Smooth muscle cell (in vitro differentiated cells): Measurements from ENCODE around the gene NAA10. TPM values are rescaled to one million over a fixed set of nuclear protein-coding genes. Genes with fewer than 3 reads are reported as not detected.

Source experiments
- DNase-seq: peaks from one replicate; lab custom pipeline; 2025; ENCODE audit not compliant: unreplicated experiment; lab: John Stamatoyannopoulos, UW
- H2AFZ ChIP-seq: fragments of 200-600 bp; sonication (generic); 2 replicates; pipeline ENCODE4 v1.6.0; 2016; ENCODE audit warnings: antibody characterized with exemption, low read depth, mild to moderate bottlenecking
- H3F3A ChIP-seq: fragments of 200-600 bp; sonication (generic); 2 replicates; pipeline ENCODE4 v1.6.0; 2017; ENCODE audit warnings: antibody characterized with exemption, low read depth
- H3K27ac ChIP-seq: fragments of 200-600 bp; sonication (generic); 2 replicates; pipeline ENCODE4 v1.5.1; 2016; ENCODE audit warnings: low read depth, mild to moderate bottlenecking
- H3K27me3 ChIP-seq: fragments of 200-600 bp; sonication (generic); 2 replicates; pipeline ENCODE4 v1.6.1; 2016; ENCODE audit warnings: low read depth, mild to moderate bottlenecking
- H3K36me3 ChIP-seq: fragments of 200-600 bp; sonication (generic); 2 replicates; pipeline ENCODE4 v1.5.1; 2016; ENCODE audit warnings: low read depth
- H3K4me1 ChIP-seq: fragments of 200-600 bp; sonication (generic); 2 replicates; pipeline ENCODE4 v1.5.1; 2016; ENCODE audit warnings: low read depth
- H3K4me2 ChIP-seq: fragments of 200-600 bp; sonication (generic); 2 replicates; pipeline ENCODE4 v1.6.0; 2016; ENCODE audit warnings: mild to moderate bottlenecking
- H3K4me3 ChIP-seq: fragments of 200-600 bp; sonication (generic); 2 replicates; pipeline ENCODE4 v1.5.1; 2016; ENCODE audit warnings: mild to moderate bottlenecking
- H3K79me2 ChIP-seq: fragments of 200-600 bp; sonication (generic); 2 replicates; pipeline ENCODE4 v1.6.0; 2016; ENCODE audit warnings: low read depth, mild to moderate bottlenecking
- H3K9ac ChIP-seq: fragments of 200-600 bp; sonication (generic); 2 replicates; pipeline ENCODE4 v1.6.0; 2016; ENCODE audit warnings: low read depth
- H3K9me3 ChIP-seq: fragments of 200-600 bp; sonication (generic); replicated peaks from 2 replicates; pipeline ENCODE4 v1.5.1; 2016; ENCODE audit warnings: low read depth
- H4K20me1 ChIP-seq: fragments of 200-600 bp; sonication (generic); 2 replicates; pipeline ENCODE4 v1.6.0; 2016; ENCODE audit warnings: low read depth
- CTCF ChIP-seq: fragments of 200-600 bp; sonication (generic); IDR thresholded peaks from 2 replicates; pipeline ENCODE4 v1.5.1; 2017; ENCODE audit warnings: borderline replicate concordance, mild to moderate bottlenecking, antibody characterized with exemption; ENCODE audit not compliant: insufficient read depth, poor library complexity, severe bottlenecking
- WGBS: methylation state at CpG from one replicate; pipeline ENCODE4 v1.1.7; 2016; ENCODE audit warnings: low lambda C conversion rate; 5-methylcytosine and 5-hydroxymethylcytosine counted together
- polyA plus RNA-seq: library from polyadenylated mRNA; unstranded; fragments of >200 nt; fragmentation: Nextera tagmentation; extraction: Ambion mirVana; gene quantifications from 2 replicates; pipeline ENCODE4 v1.2.1, GENCODE V29; 2016
- total RNA-seq: library from RNA; depleted of rRNA; stranded (reverse); fragments of >200 nt; gene quantifications from 2 replicates; pipeline ENCODE4 v1.2.3, GENCODE V29; 2014

Gene NAA10
- total and polyA plus RNA-seq, 2 experiments from 2014 or later, result 81.2 to 124 TPM

DNA sequence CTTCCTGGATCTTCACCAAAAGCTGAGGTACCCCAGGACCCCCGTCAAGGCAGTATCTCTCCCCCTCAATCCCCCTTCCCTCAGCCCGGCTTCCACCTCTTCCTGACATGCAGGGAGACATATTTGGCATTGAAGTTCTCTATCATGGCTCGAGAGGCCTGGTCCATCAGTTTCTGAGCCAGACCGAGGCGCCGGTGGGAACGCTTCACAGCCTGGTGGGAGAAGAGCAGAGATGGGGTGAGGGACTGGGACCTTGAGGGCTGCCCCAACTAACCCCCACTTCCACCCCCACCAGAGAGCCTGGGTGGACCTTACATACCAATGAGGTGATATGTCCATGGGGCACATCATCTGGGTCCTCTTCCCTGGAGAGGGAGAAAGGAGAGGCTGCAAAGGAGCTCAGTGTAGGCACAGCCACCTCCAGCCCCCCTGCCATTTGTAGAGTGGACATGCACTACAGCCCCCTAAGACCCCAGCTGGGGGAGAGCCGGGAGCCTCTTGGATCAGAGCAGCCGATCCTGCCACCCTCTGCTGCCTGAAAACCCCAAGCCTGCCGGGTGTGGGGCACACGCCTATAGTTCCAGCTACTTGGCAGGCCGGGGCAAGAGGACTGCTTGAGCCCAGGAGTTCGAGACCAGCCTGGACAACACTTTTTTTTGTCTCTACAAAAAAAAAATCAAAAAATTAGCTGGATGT lies 2.5 kb downstream of the NAA10 start:
- Histone ChIP-seq H3K9ac (no peak overlapping the region), H3K36me3 (no peaks in the 10 kb centered on the region), H4K20me1 (peaks cover 5% of the 10 kb centered on the region), H3K9me3 (no peaks in the 10 kb centered on the region), H3K4me3 (no peak overlapping the region), H3K4me2 (no peak overlapping the region), H3K27ac (no peak overlapping the region), H3K4me1 (no peaks in the 10 kb centered on the region), H3K27me3 (no peaks in the 10 kb centered on the region), H3K79me2 (peaks cover 9% of the 10 kb centered on the region), H2AFZ (no peak overlapping the region), H3F3A (no peaks in the 10 kb centered on the region)
- no peak for DNase-seq
- TF ChIP-seq CTCF, result no peak
- 88% methylated on average over 13 of the region's 13 CpGs for WGBS

- no peak overlapping the region for H3K9ac ChIP-seq
- no peaks in the 10 kb centered on the region for H3K4me1 ChIP-seq
- no peaks in the 10 kb centered on the region for H3F3A ChIP-seq
- WGBS, result 86% methylated on average over 13 of the region's 13 CpGs
- no peak for TF ChIP-seq CTCF
- no peaks in the 10 kb centered on the region for H3K36me3 ChIP-seq
- no peaks in the 10 kb centered on the region for H3K27me3 ChIP-seq
- H3K79me2 ChIP-seq, result peaks cover 9% of the 10 kb centered on the region
- DNase-seq, result no peak
- no peak overlapping the region for H2AFZ ChIP-seq
- no peak overlapping the region for H3K4me2 ChIP-seq
- no peak overlapping the region for H3K4me3 ChIP-seq
- peaks cover 5% of the 10 kb centered on the region for H4K20me1 ChIP-seq
- no peak overlapping the region for H3K27ac ChIP-seq
- H3K9me3 ChIP-seq, result no peaks in the 10 kb centered on the region
Measured at GRCh38 chrX:153931748-153932147, 3.1 kb downstream of the NAA10 start.

GRCh38 chrX:153931151-153931550 lies 3.7 kb downstream of the NAA10 start:
- DNase-seq, result no peak
- Histone ChIP-seq H3K4me2 (no peak overlapping the region), H3K79me2 (peaks cover 9% of the 10 kb centered on the region), H4K20me1 (peaks cover 5% of the 10 kb centered on the region), H3K9ac (no peak overlapping the region), H3K4me1 (no peaks in the 10 kb centered on the region), H3K27ac (no peak overlapping the region), H3K9me3 (no peaks in the 10 kb centered on the region), H3K27me3 (no peaks in the 10 kb centered on the region), H3K4me3 (no peak overlapping the region), H3K36me3 (no peaks in the 10 kb centered on the region), H2AFZ (no peak overlapping the region), H3F3A (no peaks in the 10 kb centered on the region)
- WGBS, result 90% methylated on average over 8 of the region's 8 CpGs
- TF ChIP-seq CTCF, result no peak
